SK-N-SH (cell line): ENCODE measurements around the gene SCO2.
A peak's percentile ranks its signal among the peaks of the same experiment; 100 is the strongest.

Experiments used
- FOXM1 ChIP-seq: IDR thresholded peaks from 2 replicates; pipeline ENCODE4 v1.4.0; 2012; ENCODE audit warnings: low read depth, mild to moderate bottlenecking
- GABPA ChIP-seq: IDR thresholded peaks from 2 replicates; pipeline ENCODE4 v1.4.0; 2012; ENCODE audit warnings: low read depth, mild to moderate bottlenecking
- JUND ChIP-seq: IDR thresholded peaks from 2 replicates; pipeline ENCODE4 v1.4.0; 2012
- MEF2A ChIP-seq: IDR thresholded peaks from 2 replicates; pipeline ENCODE4 v1.4.0; 2012; ENCODE audit warnings: low read depth, borderline replicate concordance
- POLR2AphosphoS5 ChIP-seq: IDR thresholded peaks from 2 replicates; pipeline ENCODE4 v1.6.1; 2012; ENCODE audit warnings: low read depth, low read length
- RAD21 ChIP-seq: IDR thresholded peaks from 2 replicates; pipeline ENCODE4 v1.6.1; 2012; ENCODE audit warnings: mild to moderate bottlenecking, low read length
- RFX5 ChIP-seq: IDR thresholded peaks from 2 replicates; pipeline ENCODE4 v1.6.1; 2012; ENCODE audit warnings: mild to moderate bottlenecking, improper control_type of control experiment, low read length
- SIN3A ChIP-seq: IDR thresholded peaks from 2 replicates; pipeline ENCODE4 v1.6.1; 2012; ENCODE audit warnings: low read depth, mild to moderate bottlenecking, low read length, moderate library complexity, borderline replicate concordance
- TAF1 ChIP-seq: IDR thresholded peaks from 2 replicates; pipeline ENCODE4 v1.6.1; 2012; ENCODE audit warnings: low read depth, mild to moderate bottlenecking, low read length, moderate library complexity, borderline replicate concordance
- TF ChIP-seq, protein P1 (sequence below): fragments of 200-600 bp; sonication (generic); IDR thresholded peaks from 2 replicates; pipeline ENCODE4 v1.6.1; 2017; ENCODE audit warnings: antibody characterized with exemption, mild to moderate bottlenecking, moderate library complexity
- TF ChIP-seq, protein P2 (sequence below): IDR thresholded peaks from 2 replicates; pipeline ENCODE4 v1.6.1; 2012; ENCODE audit warnings: mild to moderate bottlenecking, low read depth, low read length, moderate library complexity
- TF ChIP-seq, protein P3 (sequence below): IDR thresholded peaks from 2 replicates; pipeline ENCODE4 v1.4.0; 2012; ENCODE audit warnings: low read depth

DNA sequence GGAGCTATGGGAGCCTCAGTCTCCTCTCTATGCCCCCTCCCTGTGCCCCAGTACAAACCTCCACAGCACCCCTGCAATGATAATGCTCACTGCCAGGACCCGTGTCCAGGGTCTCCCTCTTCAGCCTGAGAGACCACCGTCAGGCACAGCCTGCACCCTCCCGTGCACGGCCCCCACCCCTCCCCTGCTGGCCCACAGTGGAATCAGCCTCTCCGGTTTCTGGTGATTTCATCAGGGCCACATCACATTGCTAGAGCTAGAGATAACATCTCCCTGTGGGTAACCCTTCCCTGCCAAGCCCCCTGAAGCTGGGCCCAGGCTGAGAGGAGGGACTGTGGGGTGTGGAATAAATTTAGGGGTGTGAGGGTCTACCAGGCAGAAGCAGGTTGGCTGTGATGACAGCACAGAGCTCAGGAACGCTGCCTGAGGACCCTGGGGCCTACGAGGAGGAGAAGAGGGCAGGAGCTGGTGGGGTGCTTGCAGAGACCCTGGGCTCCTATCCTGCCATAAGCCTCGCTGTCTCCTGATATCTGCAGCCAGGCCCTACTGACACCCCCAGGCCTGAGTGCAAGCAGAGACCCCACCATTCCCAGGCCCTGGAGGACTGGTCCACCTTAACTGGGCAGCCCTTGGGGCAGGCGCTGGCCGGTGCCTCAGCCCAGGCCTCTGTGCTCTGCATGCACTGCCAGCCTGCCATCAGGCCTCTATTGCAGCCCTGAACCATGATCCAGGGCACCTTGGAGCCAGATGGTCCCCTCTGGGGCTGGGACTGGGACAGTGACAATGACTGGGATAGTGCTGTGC lies 20.3 kb upstream of the SCO2 start, which contains the start of gene KLHDC7B:
- TF ChIP-seq RAD21 (no peak), JUND (no peak), FOXM1 (no peak), TAF1 (no peak), POLR2AphosphoS5 (no peak), GABPA (no peak), MEF2A (no peak), SIN3A (no peak), RFX5 (no peak)
- TF ChIP-seq, protein P1, sequence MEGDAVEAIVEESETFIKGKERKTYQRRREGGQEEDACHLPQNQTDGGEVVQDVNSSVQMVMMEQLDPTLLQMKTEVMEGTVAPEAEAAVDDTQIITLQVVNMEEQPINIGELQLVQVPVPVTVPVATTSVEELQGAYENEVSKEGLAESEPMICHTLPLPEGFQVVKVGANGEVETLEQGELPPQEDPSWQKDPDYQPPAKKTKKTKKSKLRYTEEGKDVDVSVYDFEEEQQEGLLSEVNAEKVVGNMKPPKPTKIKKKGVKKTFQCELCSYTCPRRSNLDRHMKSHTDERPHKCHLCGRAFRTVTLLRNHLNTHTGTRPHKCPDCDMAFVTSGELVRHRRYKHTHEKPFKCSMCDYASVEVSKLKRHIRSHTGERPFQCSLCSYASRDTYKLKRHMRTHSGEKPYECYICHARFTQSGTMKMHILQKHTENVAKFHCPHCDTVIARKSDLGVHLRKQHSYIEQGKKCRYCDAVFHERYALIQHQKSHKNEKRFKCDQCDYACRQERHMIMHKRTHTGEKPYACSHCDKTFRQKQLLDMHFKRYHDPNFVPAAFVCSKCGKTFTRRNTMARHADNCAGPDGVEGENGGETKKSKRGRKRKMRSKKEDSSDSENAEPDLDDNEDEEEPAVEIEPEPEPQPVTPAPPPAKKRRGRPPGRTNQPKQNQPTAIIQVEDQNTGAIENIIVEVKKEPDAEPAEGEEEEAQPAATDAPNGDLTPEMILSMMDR = 0 out of 2 replicates have a peak, but pooled peaks have one; percentile 20
- TF ChIP-seq, protein P2, sequence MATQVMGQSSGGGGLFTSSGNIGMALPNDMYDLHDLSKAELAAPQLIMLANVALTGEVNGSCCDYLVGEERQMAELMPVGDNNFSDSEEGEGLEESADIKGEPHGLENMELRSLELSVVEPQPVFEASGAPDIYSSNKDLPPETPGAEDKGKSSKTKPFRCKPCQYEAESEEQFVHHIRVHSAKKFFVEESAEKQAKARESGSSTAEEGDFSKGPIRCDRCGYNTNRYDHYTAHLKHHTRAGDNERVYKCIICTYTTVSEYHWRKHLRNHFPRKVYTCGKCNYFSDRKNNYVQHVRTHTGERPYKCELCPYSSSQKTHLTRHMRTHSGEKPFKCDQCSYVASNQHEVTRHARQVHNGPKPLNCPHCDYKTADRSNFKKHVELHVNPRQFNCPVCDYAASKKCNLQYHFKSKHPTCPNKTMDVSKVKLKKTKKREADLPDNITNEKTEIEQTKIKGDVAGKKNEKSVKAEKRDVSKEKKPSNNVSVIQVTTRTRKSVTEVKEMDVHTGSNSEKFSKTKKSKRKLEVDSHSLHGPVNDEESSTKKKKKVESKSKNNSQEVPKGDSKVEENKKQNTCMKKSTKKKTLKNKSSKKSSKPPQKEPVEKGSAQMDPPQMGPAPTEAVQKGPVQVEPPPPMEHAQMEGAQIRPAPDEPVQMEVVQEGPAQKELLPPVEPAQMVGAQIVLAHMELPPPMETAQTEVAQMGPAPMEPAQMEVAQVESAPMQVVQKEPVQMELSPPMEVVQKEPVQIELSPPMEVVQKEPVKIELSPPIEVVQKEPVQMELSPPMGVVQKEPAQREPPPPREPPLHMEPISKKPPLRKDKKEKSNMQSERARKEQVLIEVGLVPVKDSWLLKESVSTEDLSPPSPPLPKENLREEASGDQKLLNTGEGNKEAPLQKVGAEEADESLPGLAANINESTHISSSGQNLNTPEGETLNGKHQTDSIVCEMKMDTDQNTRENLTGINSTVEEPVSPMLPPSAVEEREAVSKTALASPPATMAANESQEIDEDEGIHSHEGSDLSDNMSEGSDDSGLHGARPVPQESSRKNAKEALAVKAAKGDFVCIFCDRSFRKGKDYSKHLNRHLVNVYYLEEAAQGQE = no peak
- TF ChIP-seq, protein P3, sequence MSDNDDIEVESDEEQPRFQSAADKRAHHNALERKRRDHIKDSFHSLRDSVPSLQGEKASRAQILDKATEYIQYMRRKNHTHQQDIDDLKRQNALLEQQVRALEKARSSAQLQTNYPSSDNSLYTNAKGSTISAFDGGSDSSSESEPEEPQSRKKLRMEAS = no peak
